ENCODE data around the gene RNU2-63P.

DNA sequence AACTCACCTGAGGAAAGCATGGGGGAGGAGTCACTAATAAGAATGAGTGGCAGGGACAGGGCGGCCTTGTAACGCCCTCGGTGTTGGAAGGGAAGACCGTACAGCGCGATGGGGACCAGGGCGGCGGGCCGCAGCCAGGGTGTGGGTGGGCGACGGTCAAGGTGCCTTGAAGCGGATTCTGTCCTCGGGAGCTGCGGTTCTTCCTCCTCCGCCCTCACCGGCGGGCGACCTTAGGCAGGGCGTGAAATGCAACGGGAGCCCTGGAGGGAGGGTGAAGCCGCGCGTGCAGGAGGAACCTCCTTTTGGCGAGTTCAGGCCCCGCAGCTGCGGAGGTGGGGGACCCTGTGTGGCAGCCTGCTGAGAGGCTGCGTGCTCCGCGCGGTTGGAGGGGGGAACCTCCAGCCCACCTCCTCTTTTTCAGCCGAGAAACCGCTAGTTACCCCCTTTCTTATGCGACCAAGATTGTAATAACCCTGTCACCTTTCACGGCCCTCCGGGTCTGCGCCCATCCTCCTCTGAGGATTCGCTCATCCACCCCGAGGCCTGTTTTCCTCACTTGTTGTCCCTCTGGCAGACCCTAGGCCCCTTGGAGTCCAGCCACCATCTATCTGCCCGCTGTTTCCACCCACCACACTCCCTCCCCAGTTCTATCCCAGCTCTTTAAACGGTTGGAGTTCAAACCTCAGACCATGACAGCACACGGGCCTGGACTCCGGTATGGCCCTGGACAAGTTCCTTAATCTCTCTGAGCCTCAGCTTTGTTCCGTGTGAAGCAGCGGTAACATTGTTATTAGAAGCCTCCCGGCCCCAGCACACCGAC lies 823 bp upstream of the RNU2-63P start:
- no peak for TF ChIP-seq POLR2A (IDR thresholded peaks at IDR 0.05)
- no peak for TF ChIP-seq CTCF (IDR thresholded peaks at IDR 0.05)
